Raji (cell line): ENCODE measurements around the gene GDF15.

Source experiments
- POLR2A ChIP-seq: IDR thresholded peaks from 2 replicates; pipeline ENCODE4 v1.6.1; 2011; ENCODE audit warnings: low read depth, low read length, control low read depth; ENCODE audit not compliant: insufficient read depth

The GDF15 gene

DNA sequence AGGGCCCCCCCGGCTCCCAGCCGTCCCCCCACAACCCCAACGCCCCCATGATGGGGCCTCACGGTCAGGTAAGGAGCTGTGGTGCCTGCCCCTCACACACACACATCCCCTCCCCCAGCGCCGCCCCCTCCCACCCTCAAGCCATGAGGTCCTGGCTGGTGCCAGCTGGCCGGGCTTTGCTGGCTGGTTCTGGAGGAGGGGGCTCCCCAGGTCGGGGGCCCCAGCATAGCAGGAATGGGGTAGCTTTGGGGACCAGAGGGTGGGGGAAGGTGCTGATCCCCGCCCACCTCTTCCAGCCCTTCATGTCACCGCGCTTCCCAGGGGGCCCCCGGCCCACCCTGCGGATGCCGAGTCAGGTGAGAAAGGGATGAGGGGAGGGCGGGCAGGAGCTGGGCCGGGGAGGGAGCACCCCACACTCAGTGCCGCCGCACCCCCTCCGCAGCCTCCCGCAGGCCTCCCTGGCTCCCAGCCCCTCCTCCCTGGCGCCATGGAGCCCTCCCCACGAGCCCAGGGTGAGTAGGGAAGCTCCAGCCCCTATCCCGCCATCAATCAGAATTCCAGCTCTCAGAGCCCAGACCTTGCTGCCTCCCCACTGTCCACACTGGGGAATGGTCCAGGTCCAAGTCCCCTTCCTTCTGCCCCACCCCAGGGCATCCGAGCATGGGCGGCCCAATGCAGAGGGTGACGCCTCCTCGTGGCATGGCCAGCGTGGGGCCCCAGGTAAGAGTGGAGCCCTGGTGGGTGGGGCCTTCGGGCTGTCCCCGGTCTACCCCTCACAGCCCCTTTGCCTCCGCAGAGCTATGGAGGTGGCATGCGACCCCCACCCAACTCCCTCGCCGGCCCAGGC, 45.6 kb downstream of the GDF15 start:
- TF ChIP-seq POLR2A, result no peak

DNA sequence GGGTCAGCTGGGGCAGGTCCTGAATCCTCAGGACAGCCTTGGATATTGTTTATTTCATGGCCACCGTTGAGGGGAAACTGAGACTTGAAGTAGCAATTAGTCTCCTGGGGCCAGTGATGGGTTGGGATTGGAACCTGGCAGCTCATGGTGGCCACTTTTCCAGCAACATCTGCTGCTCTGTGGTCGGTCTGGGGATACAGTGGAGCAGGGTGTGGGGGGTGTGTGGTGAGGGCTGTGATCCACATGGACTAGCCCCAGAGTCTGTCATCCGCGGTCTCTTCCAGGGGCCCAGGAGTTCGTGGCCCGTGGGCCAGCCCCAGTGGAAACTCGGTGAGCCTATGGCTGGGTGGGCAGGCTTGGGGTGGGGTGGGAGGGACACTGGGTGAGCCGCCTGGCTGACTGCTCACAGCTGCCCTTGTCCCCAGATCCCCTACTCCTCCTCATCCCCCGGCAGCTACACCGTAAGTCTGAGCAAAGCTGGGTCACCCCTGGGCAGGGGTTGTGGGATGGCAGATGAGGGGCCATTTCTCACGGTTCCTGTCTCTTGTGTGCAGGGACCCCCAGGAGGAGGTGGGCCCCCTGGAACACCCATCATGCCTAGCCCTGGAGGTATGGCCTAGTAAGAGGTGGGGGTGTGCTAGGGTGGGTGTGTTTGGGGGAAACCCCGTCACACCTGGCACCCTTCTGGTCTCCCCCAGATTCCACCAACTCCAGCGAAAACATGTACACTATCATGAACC, 46.5 kb downstream of the GDF15 start:
- TF ChIP-seq POLR2A, result no peak

DNA sequence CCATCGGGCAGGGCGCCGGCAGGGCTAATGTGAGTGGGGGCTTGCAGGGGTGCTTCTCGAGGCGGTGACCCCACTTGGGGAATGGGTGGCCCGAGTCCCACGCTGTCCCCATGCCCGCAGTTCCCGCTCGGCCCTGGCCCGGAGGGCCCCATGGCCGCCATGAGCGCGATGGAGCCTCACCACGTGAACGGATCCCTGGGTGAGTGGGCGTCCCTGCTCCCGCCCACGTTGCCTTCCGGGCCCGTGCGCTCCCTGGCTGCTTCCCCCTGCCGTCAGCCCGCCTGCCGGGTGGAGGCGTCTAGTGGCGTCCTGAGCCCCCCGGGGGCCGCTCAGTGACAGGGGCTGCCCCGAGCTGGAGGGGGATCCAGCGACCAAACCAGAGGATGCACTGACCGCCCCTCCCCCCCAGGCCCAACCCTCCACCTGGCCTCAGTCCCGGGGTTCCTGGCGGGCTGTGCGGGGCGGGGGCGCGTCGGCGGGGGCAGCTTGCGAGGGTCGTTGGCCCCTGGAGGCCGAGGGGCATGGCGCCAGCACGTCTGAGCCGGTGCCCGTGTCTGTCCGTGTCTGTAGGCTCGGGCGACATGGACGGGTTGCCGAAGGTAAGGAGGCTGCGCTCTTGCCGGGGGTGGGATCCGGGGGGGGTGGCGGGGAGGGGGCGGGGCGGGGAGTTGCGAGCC, 47.2 kb downstream of the GDF15 start:
- no peak for TF ChIP-seq POLR2A

DNA sequence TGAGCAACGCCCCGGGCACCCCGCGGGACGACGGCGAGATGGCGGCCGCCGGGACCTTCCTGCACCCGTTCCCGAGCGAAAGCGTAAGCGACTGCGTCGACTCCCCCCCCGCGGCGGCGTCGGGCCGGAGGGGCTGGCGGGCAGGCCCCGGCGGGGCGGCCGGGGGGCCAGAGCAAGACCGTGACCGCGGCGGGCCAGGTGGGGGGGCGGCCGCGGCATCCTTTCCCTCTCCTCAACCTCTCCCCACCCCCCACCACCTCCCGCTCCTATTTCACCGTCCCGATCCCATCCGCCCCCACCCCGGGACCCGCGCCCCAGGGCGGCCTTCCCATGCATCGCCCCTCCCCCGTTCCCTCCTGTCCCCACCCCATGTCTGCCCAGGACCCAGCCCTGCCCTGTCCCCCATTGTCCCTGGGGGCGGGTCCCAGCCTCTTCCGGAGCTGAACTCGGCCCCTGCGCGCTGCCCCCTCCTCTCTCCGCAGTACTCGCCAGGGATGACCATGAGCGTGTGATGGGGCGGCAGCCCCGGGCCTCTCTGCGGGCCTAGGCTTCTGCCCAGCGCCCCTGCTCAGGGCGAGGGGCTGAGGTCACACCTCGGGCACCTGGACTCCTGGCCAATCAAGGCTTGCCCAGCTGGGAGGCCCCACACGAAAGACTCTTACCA, 47.9 kb downstream of the GDF15 start:
- no peak for TF ChIP-seq POLR2A

DNA sequence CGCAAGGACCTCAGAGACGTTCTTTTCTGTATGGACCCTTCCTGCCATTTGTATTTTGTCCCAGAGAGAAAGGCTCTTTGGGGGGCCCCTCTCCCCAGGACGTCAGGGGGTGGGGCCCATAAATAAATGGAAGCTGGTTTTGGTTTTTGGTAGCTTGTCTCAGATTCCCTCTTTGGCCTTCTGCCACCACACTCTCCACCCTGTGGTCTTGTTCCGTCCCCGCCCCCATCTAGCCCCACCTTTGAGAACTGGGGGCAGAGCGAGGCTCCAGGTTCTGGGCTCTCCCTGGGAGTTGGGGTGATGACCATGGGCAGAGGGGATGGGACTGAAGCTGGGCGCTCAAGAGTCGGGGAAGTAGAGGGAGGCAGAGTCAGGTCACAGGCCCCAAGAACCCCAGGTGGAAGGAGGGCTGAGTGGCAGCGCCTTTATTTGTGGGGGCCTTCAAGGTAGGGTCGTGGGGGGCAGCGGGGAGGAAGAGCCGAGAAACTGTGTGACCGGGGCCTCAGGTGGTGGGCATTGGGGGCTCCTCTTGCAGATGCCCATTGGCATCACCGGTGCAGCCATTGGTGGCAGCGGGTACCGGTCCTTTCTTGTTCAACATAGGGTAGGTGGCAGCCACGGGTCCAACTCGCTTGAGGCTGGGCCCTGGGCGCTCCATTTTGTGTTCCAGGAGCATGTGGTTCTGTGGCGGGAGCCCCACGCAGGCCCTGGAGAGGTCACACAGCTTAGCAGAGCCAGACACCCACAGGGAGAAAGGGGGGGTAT, 48.6 kb downstream of the GDF15 start:
- no peak for TF ChIP-seq POLR2A

DNA sequence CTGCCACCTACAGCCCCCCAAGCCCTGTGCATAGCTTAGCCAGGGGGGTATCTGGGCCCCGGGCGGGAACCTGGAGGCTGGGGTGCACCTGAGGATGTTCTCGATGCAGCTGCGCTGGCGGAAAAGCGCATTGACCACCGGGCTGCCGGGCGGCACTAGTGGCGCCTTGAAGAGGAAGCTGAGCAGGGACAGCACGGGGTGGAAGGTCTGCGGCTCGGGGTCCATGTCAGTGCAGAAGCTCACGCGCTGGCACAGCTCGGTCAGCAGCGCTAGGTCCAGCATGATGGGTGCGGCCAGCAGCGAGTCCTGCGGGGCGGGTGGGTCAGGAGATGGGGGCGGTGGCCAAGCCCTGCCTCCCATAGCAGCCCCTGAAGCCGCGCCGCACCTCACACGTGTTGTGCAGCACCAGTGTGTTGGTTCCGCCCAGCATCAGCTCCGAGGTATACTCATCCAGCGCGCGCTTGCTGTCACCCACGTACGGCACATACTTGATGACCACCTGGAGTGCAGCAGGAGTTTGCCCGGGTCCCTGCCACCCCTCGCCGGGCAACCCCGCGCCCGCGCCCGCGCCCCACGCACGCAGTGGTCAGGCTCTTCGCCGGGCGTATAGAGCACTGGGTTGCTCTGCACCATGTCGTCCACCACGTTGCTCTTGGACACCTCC, 49.4 kb downstream of the GDF15 start:
- no peak for TF ChIP-seq POLR2A

DNA sequence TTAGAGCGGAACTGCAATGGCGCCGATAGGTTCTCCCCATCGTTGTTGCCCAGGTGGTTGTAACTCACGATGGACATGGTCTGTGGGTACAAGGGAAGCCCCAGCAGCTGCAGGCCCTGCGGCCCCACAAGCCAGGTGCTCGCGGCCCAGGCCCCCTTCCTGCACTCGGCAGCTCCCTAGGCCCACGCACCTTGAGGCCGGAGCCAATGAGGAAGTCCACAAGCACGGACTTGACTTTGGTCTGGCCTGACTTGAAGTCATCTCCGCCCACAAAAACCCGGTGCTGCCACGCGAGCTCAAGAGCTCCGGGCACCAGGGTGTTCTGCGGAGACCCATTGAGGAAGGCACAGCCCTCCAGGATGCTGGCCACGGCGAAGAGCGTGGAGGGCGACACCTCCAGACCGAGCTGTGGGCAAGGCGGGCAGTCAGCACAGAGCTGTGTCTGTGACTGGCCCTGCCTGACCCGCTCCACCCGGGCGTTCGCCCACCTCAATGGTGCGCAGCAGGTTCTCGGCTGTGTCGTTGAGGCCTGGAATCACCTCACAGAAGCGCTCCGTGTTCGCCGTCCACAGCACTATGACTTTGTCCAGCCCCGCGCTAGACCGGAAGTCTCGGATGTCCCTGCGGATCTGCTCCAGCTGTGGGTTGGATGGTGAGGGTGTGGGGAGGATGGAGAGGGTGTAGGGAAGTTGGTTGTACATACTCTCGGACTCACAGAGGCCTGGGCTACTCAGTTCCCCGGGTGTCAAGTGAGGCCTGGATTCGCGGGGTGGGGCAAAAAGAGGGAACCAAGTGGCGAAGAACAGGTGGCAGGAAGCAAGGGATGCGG, 50.1 kb downstream of the GDF15 start:
- TF ChIP-seq POLR2A, result no peak

DNA sequence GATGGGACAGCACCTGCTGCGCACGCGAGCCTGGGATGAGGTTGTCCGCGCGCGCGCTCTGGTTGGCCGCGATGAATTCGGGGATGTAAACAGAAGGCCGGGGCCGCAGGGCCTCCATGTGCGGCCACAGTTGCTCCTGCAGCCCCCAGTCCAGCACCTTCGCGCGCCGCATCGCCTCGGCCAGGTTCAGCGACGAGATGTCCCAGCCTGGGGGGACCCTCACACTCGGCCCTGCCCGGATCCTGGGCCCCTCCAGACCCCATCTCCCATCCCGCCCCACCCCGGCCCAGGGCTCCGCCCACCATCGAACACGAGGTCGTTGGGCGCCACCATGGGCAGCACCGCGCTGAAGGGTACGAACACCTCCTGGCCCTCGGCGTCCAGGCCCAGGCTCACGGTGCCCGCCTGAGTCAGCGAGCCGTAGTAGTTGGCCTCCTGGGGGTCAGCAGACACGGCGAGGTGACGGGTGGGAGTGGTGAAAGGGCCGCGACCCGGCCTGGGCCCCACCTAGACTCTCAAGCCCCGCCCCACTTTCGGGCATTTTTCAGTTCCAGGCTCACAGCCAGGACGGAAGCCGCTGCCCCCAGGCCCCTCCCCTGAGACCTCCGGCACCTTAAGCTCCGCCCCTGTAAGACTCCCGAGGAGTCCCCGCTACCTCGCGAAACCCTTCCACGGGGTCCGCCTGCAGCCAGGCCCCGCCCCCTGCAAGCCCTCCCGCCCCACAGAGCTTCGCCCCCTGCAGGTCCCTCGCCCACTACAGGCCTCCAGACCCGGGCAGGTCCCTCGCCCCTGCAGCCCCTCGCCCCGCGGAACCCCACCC, 50.9 kb downstream of the GDF15 start:
- TF ChIP-seq POLR2A, result no peak

DNA sequence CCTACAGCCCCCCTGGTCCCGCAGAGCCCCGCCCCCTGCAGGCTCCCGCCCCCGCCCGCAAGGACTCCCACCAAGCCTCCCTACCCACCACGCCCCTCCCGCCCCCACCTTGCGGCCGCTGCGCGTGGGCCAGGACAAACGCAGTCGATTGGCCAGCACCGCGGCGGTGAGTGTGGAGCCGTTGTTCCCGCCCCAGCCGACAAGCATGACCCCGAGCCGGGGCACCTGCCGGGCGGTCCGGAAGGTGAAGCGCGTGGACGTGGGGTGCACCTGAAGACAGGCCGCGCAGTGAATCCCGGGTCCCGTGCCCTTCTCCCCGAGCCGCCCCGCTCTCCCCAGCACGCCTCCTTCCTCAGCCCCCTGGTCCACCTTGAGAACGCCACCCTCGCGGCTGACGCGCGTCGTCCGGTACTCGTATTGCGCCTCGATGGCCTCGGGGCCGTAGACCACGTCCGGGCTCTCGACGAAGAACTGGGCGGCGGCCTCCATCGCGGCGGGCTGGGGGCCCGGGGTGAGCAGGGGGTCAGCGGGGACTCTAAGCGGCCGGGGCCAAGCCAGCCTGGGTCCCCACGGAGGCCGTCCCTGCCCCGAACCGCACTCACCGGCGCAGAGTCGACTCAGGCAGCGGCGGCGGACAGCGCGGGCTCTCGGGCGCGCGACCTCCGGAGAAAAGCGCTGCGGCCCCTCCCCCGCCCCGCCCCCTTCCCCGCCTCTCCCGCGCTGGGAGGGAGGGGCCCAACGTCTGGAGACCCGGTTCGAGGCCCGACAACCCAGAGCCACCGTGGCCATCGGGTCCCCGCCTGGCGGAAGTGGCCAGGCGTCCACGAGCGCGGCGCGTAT, 51.8 kb downstream of the GDF15 start, which contains the start of gene ISYNA1:
Gene ISYNA1 (minus strand): TSS at position 643 of the 840 bp plus-strand sequence. CDS start 154 bp downstream, at position 489.
- no peak for TF ChIP-seq POLR2A

DNA sequence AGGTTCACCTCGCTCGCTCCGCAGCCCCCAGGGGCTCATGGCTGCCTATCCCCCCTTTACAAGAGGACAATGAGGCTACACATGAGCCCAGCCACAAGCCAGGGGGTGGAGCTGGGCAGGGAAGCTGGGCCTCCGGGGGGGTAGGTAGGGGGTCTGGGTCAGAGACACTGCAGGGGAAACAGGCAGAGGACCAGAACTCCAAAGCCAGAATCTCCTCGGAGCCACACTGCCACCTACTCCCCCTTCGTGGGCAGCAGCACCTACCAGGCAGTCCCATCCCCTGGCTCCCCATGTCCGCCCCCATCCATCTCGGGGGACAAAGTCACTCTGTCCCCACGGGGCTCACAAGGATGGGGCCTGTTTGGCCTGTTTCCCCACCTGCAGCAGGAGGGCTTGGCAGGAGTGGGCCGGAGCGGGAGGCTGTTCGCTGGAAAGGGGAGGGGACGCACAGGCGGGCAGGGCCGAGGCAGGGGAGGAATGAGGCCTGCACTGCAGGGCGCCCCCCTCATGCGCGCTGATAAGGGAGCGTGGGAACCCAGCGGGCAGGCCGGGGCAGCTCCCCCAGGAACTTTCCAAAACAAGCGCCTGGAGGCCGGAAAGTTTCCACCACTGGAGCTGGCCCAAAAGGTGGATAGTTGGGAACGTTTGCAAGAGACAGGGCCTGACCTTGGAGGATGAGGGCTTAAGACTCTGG, 52.5 kb downstream of the GDF15 start:
- TF ChIP-seq POLR2A, result no peak
